Neural cell (in vitro differentiated cells): ENCODE results near the gene INPP5F.

Experiments
- EP300 ChIP-seq: fragments of 450-650 bp; conservative IDR thresholded peaks from 2 replicates; pipeline ENCODE4 v1.6.1; 2014; ENCODE audit warnings: antibody characterized with exemption, mild to moderate bottlenecking, moderate library complexity; ENCODE audit not compliant: poor library complexity, severe bottlenecking
- EZH2 ChIP-seq: fragments of 200-600, 300-800 bp; shearing (Covaris generic), sonication (generic); IDR thresholded peaks from 2 replicates; pipeline ENCODE4 v1.6.1; 2014; ENCODE audit warnings: antibody characterized with exemption, low read length, borderline replicate concordance, mild to moderate bottlenecking; ENCODE audit not compliant: insufficient read depth, poor library complexity, severe bottlenecking
- MXI1 ChIP-seq: fragments of 450-650 bp; conservative IDR thresholded peaks from 2 replicates; pipeline ENCODE4 v1.6.1; 2014; ENCODE audit warnings: antibody characterized with exemption, mild to moderate bottlenecking; ENCODE audit not compliant: poor library complexity, severe bottlenecking
- POLR2AphosphoS5 ChIP-seq: IDR thresholded peaks from 2 replicates; pipeline ENCODE4 v1.6.1; 2012
- RAD21 ChIP-seq: fragments of 450-650 bp; conservative IDR thresholded peaks from 2 replicates; pipeline ENCODE4 v1.6.1; 2014; ENCODE audit warnings: antibody characterized with exemption, mild to moderate bottlenecking, moderate library complexity
- TF ChIP-seq, protein P1 (sequence below): fragments of 450-650 bp; IDR thresholded peaks from 2 replicates; pipeline ENCODE4 v1.5.1; 2014; ENCODE audit warnings: antibody characterized with exemption, mild to moderate bottlenecking, moderate library complexity; ENCODE audit not compliant: poor library complexity, severe bottlenecking

DNA sequence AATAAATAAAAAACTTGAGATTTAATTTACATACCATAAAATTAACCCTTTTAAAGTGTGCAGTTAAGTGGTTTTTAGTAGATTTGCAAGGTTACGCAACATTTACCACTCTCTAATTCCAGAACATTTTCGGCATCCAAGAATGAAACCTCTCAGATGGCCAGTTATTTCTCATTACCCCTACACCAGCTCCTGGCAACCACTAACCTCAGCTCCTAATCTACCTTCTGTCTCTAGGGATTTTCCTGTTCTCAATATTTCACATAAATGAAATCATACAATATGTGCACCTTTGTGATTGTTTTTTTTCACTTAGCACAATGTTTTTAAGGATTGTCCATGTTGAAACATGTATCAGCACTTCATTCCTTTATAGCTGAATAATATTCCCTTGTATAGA is 45.1 kb downstream of the INPP5F start:
- TF ChIP-seq, protein P1, sequence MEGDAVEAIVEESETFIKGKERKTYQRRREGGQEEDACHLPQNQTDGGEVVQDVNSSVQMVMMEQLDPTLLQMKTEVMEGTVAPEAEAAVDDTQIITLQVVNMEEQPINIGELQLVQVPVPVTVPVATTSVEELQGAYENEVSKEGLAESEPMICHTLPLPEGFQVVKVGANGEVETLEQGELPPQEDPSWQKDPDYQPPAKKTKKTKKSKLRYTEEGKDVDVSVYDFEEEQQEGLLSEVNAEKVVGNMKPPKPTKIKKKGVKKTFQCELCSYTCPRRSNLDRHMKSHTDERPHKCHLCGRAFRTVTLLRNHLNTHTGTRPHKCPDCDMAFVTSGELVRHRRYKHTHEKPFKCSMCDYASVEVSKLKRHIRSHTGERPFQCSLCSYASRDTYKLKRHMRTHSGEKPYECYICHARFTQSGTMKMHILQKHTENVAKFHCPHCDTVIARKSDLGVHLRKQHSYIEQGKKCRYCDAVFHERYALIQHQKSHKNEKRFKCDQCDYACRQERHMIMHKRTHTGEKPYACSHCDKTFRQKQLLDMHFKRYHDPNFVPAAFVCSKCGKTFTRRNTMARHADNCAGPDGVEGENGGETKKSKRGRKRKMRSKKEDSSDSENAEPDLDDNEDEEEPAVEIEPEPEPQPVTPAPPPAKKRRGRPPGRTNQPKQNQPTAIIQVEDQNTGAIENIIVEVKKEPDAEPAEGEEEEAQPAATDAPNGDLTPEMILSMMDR: no peak
- TF ChIP-seq EZH2: no peak
- TF ChIP-seq POLR2AphosphoS5: no peak
- TF ChIP-seq EP300: no peak
- TF ChIP-seq MXI1: no peak
- no peak for TF ChIP-seq RAD21
